A549 treated with AZD2906 at 1 μM for 4 hours (cell line): Measurements from ENCODE around the gene NEK11. TPM values are rescaled to one million over a fixed set of nuclear protein-coding genes. Genes with fewer than 3 reads are reported as not detected.

Experiments
- total RNA-seq: library from RNA; stranded (reverse); fragments of 200-300 nt; extraction: Qiagen RNA extraction; gene quantifications from 5 replicates; pipeline ENCODE4 v1.2.3, GENCODE V29; 2022

NEK11 gene
- total RNA-seq = 3.9 to 4.4 TPM (median 4.2 TPM) in 5 replicates

GRCh38 chr3:131026321-131027151 is at the start of gene NEK11, which contains the start of gene ASTE1:
Gene NEK11, plus strand, starts transcription at chr3:131026877. Its CDS starts 2,832 bp downstream, at chr3:131029709.
Gene ASTE1, minus strand, starts transcription at chr3:131026825. Its CDS starts 1,519 bp downstream, at chr3:131025306.

GRCh38 chr3:131381445-131382291 is 355.0 kb downstream of the NEK11 start, which contains the start of gene NUDT16:
Gene NUDT16, plus strand, starts transcription at chr3:131381774. Its CDS starts 31 bp downstream, at chr3:131381805.

Other genes starting within 250 kb of the NEK11 start
- gene ATP2C1, start 132.8 kb upstream of the NEK11 start, total RNA-seq = 26.4 to 30.6 TPM (median 29.4 TPM) in 5 replicates
- 4.5 to 5.6 TPM (median 5.1 TPM) in 5 replicates for gene ASTE1, start 52 bp upstream of the NEK11 start, total RNA-seq